ENCODE measurements around the gene ZNF485. TPM values are rescaled to one million over a fixed set of nuclear protein-coding genes. Genes with fewer than 3 reads are reported as not detected.
A peak's percentile ranks its signal among the peaks of the same experiment; 100 is the strongest.
"Not testable (repeated sequence)": the region's sequence is repeated elsewhere in the genome, so short reads cannot be mapped to it uniquely, and the experiment has no call there.

ZNF485 gene
- total RNA-seq, 1 experiment from 2014 or later = 1.8 TPM

- peak in 1 of 2 experiments; percentile 9 for DNase-seq (ENCODE audit: low read depth in 1 of 2, low spot score in 2 of 2)
- H3K9me3 ChIP-seq (replicated peaks) = no peaks in the 10 kb centered on the region
- H3K4me1 ChIP-seq (replicated peaks) = no peaks in the 10 kb centered on the region
- H3K4me3 ChIP-seq = peak overlapping the region; percentile 11; the same call in 1 of the 2 replicates
- H3K36me3 ChIP-seq = no peaks in the 10 kb centered on the region
- no peaks in the 10 kb centered on the region for H3K27me3 ChIP-seq (replicated peaks)
- no peak overlapping the region for H3K27ac ChIP-seq
These were observed 17.1 kb downstream of the ZNF485 start for GRCh38 chr10:43623351-43623750.

GRCh38 chr10:43627942-43628341, 21.7 kb downstream of the ZNF485 start:
- no peak overlapping the region for H3K4me3 ChIP-seq
- no peaks in the 10 kb centered on the region for H3K4me1 ChIP-seq (replicated peaks)
- H3K27me3 ChIP-seq (replicated peaks) = no peaks in the 10 kb centered on the region
- H3K27ac ChIP-seq = no peak overlapping the region
- no peaks in the 10 kb centered on the region for H3K9me3 ChIP-seq (replicated peaks)
- no peaks in the 10 kb centered on the region for H3K36me3 ChIP-seq
- DNase-seq (ENCODE audit: low read depth in 1 of 2, low spot score in 2 of 2) = no peak

GRCh38 chr10:43628956-43629355, 22.7 kb downstream of the ZNF485 start:
- DNase-seq (ENCODE audit: low read depth in 1 of 2, low spot score in 2 of 2) = no peak
- H3K36me3 ChIP-seq = no peaks in the 10 kb centered on the region
- H3K4me1 ChIP-seq (replicated peaks) = no peaks in the 10 kb centered on the region
- no peak overlapping the region for H3K4me3 ChIP-seq
- H3K27me3 ChIP-seq (replicated peaks) = no peaks in the 10 kb centered on the region
- no peak overlapping the region for H3K27ac ChIP-seq
- no peaks in the 10 kb centered on the region for H3K9me3 ChIP-seq (replicated peaks)

- not testable (repeated sequence) for H3K27ac ChIP-seq; H3K4me3 ChIP-seq; H3K27me3 ChIP-seq (replicated peaks); H3K9me3 ChIP-seq (replicated peaks); H3K36me3 ChIP-seq; DNase-seq (ENCODE audit: low read depth in 1 of 2, low spot score in 2 of 2); H3K4me1 ChIP-seq (replicated peaks)
These were observed 29.6 kb downstream of the ZNF485 start for GRCh38 chr10:43635816-43636215.

- no peak overlapping the region for H3K4me3 ChIP-seq
- H3K9me3 ChIP-seq (replicated peaks) = peaks cover 20% of the 10 kb centered on the region
- H3K27me3 ChIP-seq (replicated peaks) = no peaks in the 10 kb centered on the region
- no peak for DNase-seq (ENCODE audit: low read depth in 1 of 2, low spot score in 2 of 2)
- no peaks in the 10 kb centered on the region for H3K4me1 ChIP-seq (replicated peaks)
- H3K36me3 ChIP-seq = peaks cover 27% of the 10 kb centered on the region
- H3K27ac ChIP-seq = no peak overlapping the region
These were observed 34.4 kb downstream of the ZNF485 start for GRCh38 chr10:43640603-43641002.

- H3K4me1 ChIP-seq (replicated peaks) = peaks cover 10% of the 10 kb centered on the region
- H3K4me3 ChIP-seq = no peak overlapping the region
- no peaks in the 10 kb centered on the region for H3K27me3 ChIP-seq (replicated peaks)
- H3K27ac ChIP-seq = no peak overlapping the region
- DNase-seq (ENCODE audit: low read depth in 1 of 2, low spot score in 2 of 2) = no peak
- H3K36me3 ChIP-seq = peaks cover 34% of the 10 kb centered on the region
- peaks cover 20% of the 10 kb centered on the region for H3K9me3 ChIP-seq (replicated peaks)
These were observed 38.0 kb downstream of the ZNF485 start for GRCh38 chr10:43644252-43644651.

- Histone ChIP-seq H3K36me3 (peaks cover 34% of the 10 kb centered on the region), H3K27ac (no peak overlapping the region), H3K4me1 (replicated peaks) (peaks cover 12% of the 10 kb centered on the region), H3K4me3 (no peak overlapping the region), H3K27me3 (replicated peaks) (no peaks in the 10 kb centered on the region), H3K9me3 (replicated peaks) (peaks cover 20% of the 10 kb centered on the region)
- no peak for DNase-seq (ENCODE audit: low read depth in 1 of 2, low spot score in 2 of 2)
These were observed 39.6 kb downstream of the ZNF485 start for GRCh38 chr10:43645866-43646265.

- Histone ChIP-seq H3K27me3 (replicated peaks) (no peaks in the 10 kb centered on the region), H3K9me3 (replicated peaks) (peaks cover 20% of the 10 kb centered on the region), H3K4me3 (no peak overlapping the region), H3K4me1 (replicated peaks) (peaks cover 12% of the 10 kb centered on the region), H3K27ac (no peak overlapping the region), H3K36me3 (peaks cover 34% of the 10 kb centered on the region)
- DNase-seq (ENCODE audit: low read depth in 1 of 2, low spot score in 2 of 2) = no peak
These were observed 41.3 kb downstream of the ZNF485 start for GRCh38 chr10:43647576-43647975.

GRCh38 chr10:43648095-43648397, 41.8 kb downstream of the ZNF485 start:
- Histone ChIP-seq H3K4me1 (replicated peaks) (peaks cover 12% of the 10 kb centered on the region), H3K4me3 (peak overlapping the region; percentile 65), H3K36me3 (peaks cover 32% of the 10 kb centered on the region), H3K27ac (peak overlapping the region; percentile 46; the same call in 1 of the 2 replicates), H3K27me3 (replicated peaks) (no peaks in the 10 kb centered on the region), H3K9me3 (replicated peaks) (peaks cover 20% of the 10 kb centered on the region)
- DNase-seq (ENCODE audit: low read depth in 1 of 2, low spot score in 2 of 2) = no peak

GRCh38 chr10:43648398-43649184, 42.4 kb downstream of the ZNF485 start, which contains the start of gene ZNF32:
Gene ZNF32, minus strand, starts transcription at chr10:43648881. Its CDS starts 2,748 bp downstream, at chr10:43646133.
- peaks cover 27% of the 10 kb centered on the region for H3K36me3 ChIP-seq
- peaks cover 12% of the 10 kb centered on the region for H3K4me1 ChIP-seq (replicated peaks)
- peak within 1 kb of the TSS; percentile 46 for H3K27ac ChIP-seq
- peak within 1 kb of the TSS; percentile 65 for H3K4me3 ChIP-seq
- H3K9me3 ChIP-seq (replicated peaks) = peaks cover 17% of the 10 kb centered on the region
- no peaks in the 10 kb centered on the region for H3K27me3 ChIP-seq (replicated peaks)
- peak; percentile 78 to 83 for DNase-seq (ENCODE audit: low read depth in 1 of 2, low spot score in 2 of 2)

GRCh38 chr10:43649185-43649523, 42.9 kb downstream of the ZNF485 start:
- no peak for DNase-seq (ENCODE audit: low read depth in 1 of 2, low spot score in 2 of 2)
- Histone ChIP-seq H3K4me1 (replicated peaks) (peaks cover 12% of the 10 kb centered on the region), H3K36me3 (peaks cover 21% of the 10 kb centered on the region), H3K4me3 (peak overlapping the region; percentile 65), H3K27ac (no peak overlapping the region), H3K9me3 (replicated peaks) (peaks cover 12% of the 10 kb centered on the region), H3K27me3 (replicated peaks) (no peaks in the 10 kb centered on the region)

- H3K4me3 ChIP-seq = no peak overlapping the region
- H3K27ac ChIP-seq = no peak overlapping the region
- H3K4me1 ChIP-seq (replicated peaks) = peaks cover 6% of the 10 kb centered on the region; the same call in 1 of the 2 replicates
- no peaks in the 10 kb centered on the region for H3K27me3 ChIP-seq (replicated peaks)
- no peak for DNase-seq (ENCODE audit: low read depth in 1 of 2, low spot score in 2 of 2)
- no peaks in the 10 kb centered on the region for H3K9me3 ChIP-seq (replicated peaks)
- H3K36me3 ChIP-seq = no peaks in the 10 kb centered on the region
These were observed 47.5 kb downstream of the ZNF485 start for GRCh38 chr10:43653746-43654145.

- Histone ChIP-seq H3K27me3 (replicated peaks) (no peaks in the 10 kb centered on the region), H3K27ac (no peak overlapping the region), H3K36me3 (no peaks in the 10 kb centered on the region), H3K4me3 (no peak overlapping the region), H3K4me1 (replicated peaks) (no peaks in the 10 kb centered on the region), H3K9me3 (replicated peaks) (no peaks in the 10 kb centered on the region)
- DNase-seq (ENCODE audit: low read depth in 1 of 2, low spot score in 2 of 2) = no peak
These were observed 49.1 kb downstream of the ZNF485 start for GRCh38 chr10:43655311-43655710.

GRCh38 chr10:43658227-43658626, 52.0 kb downstream of the ZNF485 start:
- no peak overlapping the region for H3K27ac ChIP-seq
- H3K4me1 ChIP-seq (replicated peaks) = no peaks in the 10 kb centered on the region
- H3K4me3 ChIP-seq = no peak overlapping the region
- H3K36me3 ChIP-seq = no peaks in the 10 kb centered on the region
- no peaks in the 10 kb centered on the region for H3K9me3 ChIP-seq (replicated peaks)
- peaks cover 3% of the 10 kb centered on the region; the same call in 1 of the 2 replicates for H3K27me3 ChIP-seq (replicated peaks)
- no peak for DNase-seq (ENCODE audit: low read depth in 1 of 2, low spot score in 2 of 2)

GRCh38 chr10:43665054-43665453, 58.8 kb downstream of the ZNF485 start:
- Histone ChIP-seq H3K4me3 (no peak overlapping the region), H3K36me3 (no peaks in the 10 kb centered on the region), H3K4me1 (replicated peaks) (no peaks in the 10 kb centered on the region), H3K9me3 (replicated peaks) (no peaks in the 10 kb centered on the region), H3K27me3 (replicated peaks) (peaks cover 6% of the 10 kb centered on the region), H3K27ac (no peak overlapping the region)
- no peak for DNase-seq (ENCODE audit: low read depth in 1 of 2, low spot score in 2 of 2)

Measured in SJSA1 (cell line).